Muscle layer of colon (tissue), 2 donors: ENCODE data around the gene SLC13A3.

Experiments used
- H3K27ac ChIP-seq: one replicate; pipeline ENCODE4 v1.7.0; 2013; ENCODE audit warnings: low read depth, mild to moderate bottlenecking, low read length, moderate library complexity
- H3K27me3 ChIP-seq, 2 donors: one replicate each; pipeline ENCODE4 v1.7.0; 2013; ENCODE audit warnings: low read length in 2 of 2, mild to moderate bottlenecking in 2 of 2; ENCODE audit not compliant: insufficient read depth in 2 of 2, control insufficient read depth in 1 of 2
- H3K36me3 ChIP-seq: one replicate; pipeline ENCODE4 v1.7.0; 2013; ENCODE audit warnings: mild to moderate bottlenecking, low read length; ENCODE audit not compliant: insufficient read depth
- H3K4me1 ChIP-seq: one replicate; pipeline ENCODE4 v1.7.0; 2013; ENCODE audit warnings: mild to moderate bottlenecking, low read length; ENCODE audit not compliant: insufficient read depth
- H3K4me3 ChIP-seq, 2 donors: one replicate each; pipeline ENCODE4 v1.7.0; 2013; ENCODE audit warnings: low read length in 2 of 2, low read depth in 1 of 2, mild to moderate bottlenecking in 1 of 2, moderate library complexity in 1 of 2
- H3K9ac ChIP-seq: one replicate; pipeline ENCODE4 v1.7.0; 2013; ENCODE audit warnings: low read length
- H3K9me3 ChIP-seq: one replicate; pipeline ENCODE4 v1.7.0; 2013; ENCODE audit warnings: mild to moderate bottlenecking, low read length
- donor health status: abdominal sarcoma.
- donor health status: Adenocarcinoma of cecum.

Gene SLC13A3

GRCh38 chr20:46666306-46666705 lies 15.0 kb upstream of the SLC13A3 start:
- Histone ChIP-seq H3K27ac (no peak overlapping the region), H3K9me3 (no peaks in the 10 kb centered on the region), H3K36me3 (no peaks in the 10 kb centered on the region), H3K27me3 (no peaks in the 10 kb centered on the region), H3K4me3 (no peak overlapping the region), H3K9ac (no peak overlapping the region), H3K4me1 (no peaks in the 10 kb centered on the region)

- no peak overlapping the region for H3K4me3 ChIP-seq
- no peaks in the 10 kb centered on the region for H3K4me1 ChIP-seq
- H3K9me3 ChIP-seq, result no peaks in the 10 kb centered on the region
- no peaks in the 10 kb centered on the region for H3K36me3 ChIP-seq
- H3K27me3 ChIP-seq, result no peaks in the 10 kb centered on the region
- no peak overlapping the region for H3K27ac ChIP-seq
- H3K9ac ChIP-seq, result no peak overlapping the region
Observed at GRCh38 chr20:46665602-46666001, 14.3 kb upstream of the SLC13A3 start.

- Histone ChIP-seq H3K36me3 (no peaks in the 10 kb centered on the region), H3K4me1 (no peaks in the 10 kb centered on the region), H3K27ac (no peak overlapping the region), H3K4me3 (no peak overlapping the region), H3K9me3 (no peaks in the 10 kb centered on the region), H3K9ac (no peak overlapping the region), H3K27me3 (no peaks in the 10 kb centered on the region)
Observed at GRCh38 chr20:46663531-46663930, 12.3 kb upstream of the SLC13A3 start.

- Histone ChIP-seq H3K36me3 (no peaks in the 10 kb centered on the region), H3K27ac (no peak overlapping the region), H3K4me3 (no peak overlapping the region), H3K9ac (no peak overlapping the region), H3K9me3 (no peaks in the 10 kb centered on the region), H3K27me3 (no peaks in the 10 kb centered on the region), H3K4me1 (no peaks in the 10 kb centered on the region)
Observed at GRCh38 chr20:46661659-46662058, 10.4 kb upstream of the SLC13A3 start.

- Histone ChIP-seq H3K9me3 (no peaks in the 10 kb centered on the region), H3K4me3 (no peak overlapping the region), H3K27ac (no peak overlapping the region), H3K4me1 (no peaks in the 10 kb centered on the region), H3K36me3 (no peaks in the 10 kb centered on the region), H3K9ac (no peak overlapping the region), H3K27me3 (no peaks in the 10 kb centered on the region)
Observed at GRCh38 chr20:46660487-46660886, 9.2 kb upstream of the SLC13A3 start.

GRCh38 chr20:46657618-46658017 lies 6.4 kb upstream of the SLC13A3 start:
- Histone ChIP-seq H3K36me3 (no peaks in the 10 kb centered on the region), H3K27ac (no peak overlapping the region), H3K4me1 (no peaks in the 10 kb centered on the region), H3K9me3 (no peaks in the 10 kb centered on the region), H3K27me3 (peaks cover 0 to 5% of the 10 kb centered on the region in 2 donors), H3K9ac (no peak overlapping the region), H3K4me3 (no peak overlapping the region)

GRCh38 chr20:46657137-46657536 lies 5.9 kb upstream of the SLC13A3 start:
- peaks cover 0 to 5% of the 10 kb centered on the region in 2 donors for H3K27me3 ChIP-seq
- no peak overlapping the region for H3K4me3 ChIP-seq
- no peaks in the 10 kb centered on the region for H3K9me3 ChIP-seq
- H3K27ac ChIP-seq, result no peak overlapping the region
- no peaks in the 10 kb centered on the region for H3K36me3 ChIP-seq
- no peak overlapping the region for H3K9ac ChIP-seq
- H3K4me1 ChIP-seq, result no peaks in the 10 kb centered on the region

- Histone ChIP-seq H3K4me3 (no peak overlapping the region), H3K27me3 (peaks cover 5 to 12% of the 10 kb centered on the region in 2 donors), H3K27ac (no peak overlapping the region), H3K9ac (no peak overlapping the region), H3K36me3 (no peaks in the 10 kb centered on the region), H3K9me3 (no peaks in the 10 kb centered on the region), H3K4me1 (no peaks in the 10 kb centered on the region)
Observed at GRCh38 chr20:46652699-46653098, 1.4 kb upstream of the SLC13A3 start.

GRCh38 chr20:46650575-46651090 lies 626 bp downstream of the SLC13A3 start:
- Histone ChIP-seq H3K36me3 (no peaks in the 10 kb centered on the region), H3K27me3 (peaks cover 5 to 12% of the 10 kb centered on the region in 2 donors), H3K4me3 (no peak overlapping the region), H3K4me1 (no peaks in the 10 kb centered on the region), H3K27ac (no peak overlapping the region), H3K9me3 (no peaks in the 10 kb centered on the region), H3K9ac (no peak overlapping the region)

- no peak overlapping the region for H3K27ac ChIP-seq
- H3K9me3 ChIP-seq, result no peaks in the 10 kb centered on the region
- H3K36me3 ChIP-seq, result no peaks in the 10 kb centered on the region
- H3K4me3 ChIP-seq, result no peak overlapping the region
- H3K4me1 ChIP-seq, result no peaks in the 10 kb centered on the region
- peaks cover 5 to 12% of the 10 kb centered on the region in 2 donors for H3K27me3 ChIP-seq
- H3K9ac ChIP-seq, result no peak overlapping the region
Observed at GRCh38 chr20:46649965-46650542, 1.2 kb downstream of the SLC13A3 start.

- Histone ChIP-seq H3K36me3 (no peaks in the 10 kb centered on the region), H3K27me3 (peaks cover 5 to 12% of the 10 kb centered on the region in 2 donors), H3K9me3 (no peaks in the 10 kb centered on the region), H3K4me1 (no peaks in the 10 kb centered on the region), H3K27ac (no peak overlapping the region), H3K9ac (no peak overlapping the region), H3K4me3 (no peak overlapping the region)
Observed at GRCh38 chr20:46649650-46649949, 1.7 kb downstream of the SLC13A3 start.

GRCh38 chr20:46648903-46649649 lies 2.2 kb downstream of the SLC13A3 start:
- Histone ChIP-seq H3K9me3 (no peaks in the 10 kb centered on the region), H3K36me3 (no peaks in the 10 kb centered on the region), H3K27me3 (peaks cover 3 to 12% of the 10 kb centered on the region in 2 donors), H3K4me3 (no peak overlapping the region), H3K27ac (no peak overlapping the region), H3K4me1 (no peaks in the 10 kb centered on the region), H3K9ac (no peak overlapping the region)
